ENCODE data around the gene SKOR1. TPM values are rescaled to one million over a fixed set of nuclear protein-coding genes. Genes with fewer than 3 reads are reported as not detected.

Gene SKOR1
- total RNA-seq, 6 experiments from 2014 or later: 0.05 to 0.21 (median 0.09) TPM; not detected in 1

DNA sequence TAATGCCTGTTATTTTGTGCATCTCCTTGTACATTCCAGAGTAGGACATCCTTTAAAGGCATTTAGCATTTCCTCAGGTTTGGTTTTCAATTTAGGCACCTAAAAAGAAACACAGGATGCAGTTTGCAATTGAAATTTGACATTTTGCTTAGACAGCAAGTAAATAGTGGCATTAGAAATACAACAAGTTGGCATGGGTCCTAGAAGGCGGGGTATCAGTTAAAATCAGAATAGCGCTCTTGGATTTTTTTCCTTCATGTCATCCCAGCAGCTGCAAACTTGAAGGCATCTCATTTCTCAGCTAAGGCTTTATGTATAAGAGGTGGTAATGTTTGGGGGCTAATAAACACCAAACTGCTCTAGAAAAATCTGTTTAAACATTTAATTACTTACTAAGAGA, 47.5 kb upstream of the SKOR1 start:
- Histone ChIP-seq H3K36me3 (no peaks in the 10 kb centered on the region), H3K27me3 (no peaks in the 10 kb centered on the region), H3K27ac (no peak overlapping the region), H3K4me3 (no peak overlapping the region), H3K4me1 (no peaks in the 10 kb centered on the region), H3K9me3 (no peaks in the 10 kb centered on the region)
- intact Hi-C loops (cut with DNase I): no loop called here
- DNase-seq: no peak
- WGBS (ENCODE audit: insufficient coverage, low coverage, low lambda C conversion rate, missing lambda C conversion rate): 85% methylated on average over 2 of the region's 2 CpGs
- TF ChIP-seq, protein P1, sequence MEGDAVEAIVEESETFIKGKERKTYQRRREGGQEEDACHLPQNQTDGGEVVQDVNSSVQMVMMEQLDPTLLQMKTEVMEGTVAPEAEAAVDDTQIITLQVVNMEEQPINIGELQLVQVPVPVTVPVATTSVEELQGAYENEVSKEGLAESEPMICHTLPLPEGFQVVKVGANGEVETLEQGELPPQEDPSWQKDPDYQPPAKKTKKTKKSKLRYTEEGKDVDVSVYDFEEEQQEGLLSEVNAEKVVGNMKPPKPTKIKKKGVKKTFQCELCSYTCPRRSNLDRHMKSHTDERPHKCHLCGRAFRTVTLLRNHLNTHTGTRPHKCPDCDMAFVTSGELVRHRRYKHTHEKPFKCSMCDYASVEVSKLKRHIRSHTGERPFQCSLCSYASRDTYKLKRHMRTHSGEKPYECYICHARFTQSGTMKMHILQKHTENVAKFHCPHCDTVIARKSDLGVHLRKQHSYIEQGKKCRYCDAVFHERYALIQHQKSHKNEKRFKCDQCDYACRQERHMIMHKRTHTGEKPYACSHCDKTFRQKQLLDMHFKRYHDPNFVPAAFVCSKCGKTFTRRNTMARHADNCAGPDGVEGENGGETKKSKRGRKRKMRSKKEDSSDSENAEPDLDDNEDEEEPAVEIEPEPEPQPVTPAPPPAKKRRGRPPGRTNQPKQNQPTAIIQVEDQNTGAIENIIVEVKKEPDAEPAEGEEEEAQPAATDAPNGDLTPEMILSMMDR (IDR thresholded peaks at IDR 0.05): no peak
- TF ChIP-seq POLR2A (IDR thresholded peaks at IDR 0.05): no peak
- no peak for ATAC-seq

DNA sequence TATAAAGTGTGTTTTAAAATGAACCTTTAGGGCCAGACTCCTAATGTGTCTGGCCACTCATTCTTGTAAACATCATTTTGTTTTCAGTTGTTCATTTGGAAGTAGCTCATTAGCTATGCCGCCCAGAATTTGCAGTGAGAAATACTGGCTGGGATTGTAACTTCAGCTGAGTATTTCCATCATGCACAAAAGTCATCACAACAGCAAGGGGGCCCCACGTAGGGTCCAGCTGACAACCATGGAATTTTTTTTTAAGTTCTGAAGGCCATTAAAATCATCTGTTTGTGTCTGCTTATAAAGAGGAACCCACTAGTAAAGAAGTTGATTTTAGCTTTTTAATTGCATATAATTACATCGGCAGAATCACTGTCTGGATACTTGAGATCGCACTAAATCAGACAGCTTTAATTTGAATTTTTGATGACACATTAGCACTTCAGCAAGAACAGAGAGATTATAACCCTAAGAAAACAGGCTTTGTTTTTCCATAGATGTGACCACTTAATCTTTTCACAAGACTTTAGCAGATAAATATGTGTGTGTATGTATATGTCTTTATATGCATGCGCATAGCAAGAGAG, 46.3 kb upstream of the SKOR1 start:
- no peak for ATAC-seq
- 84% methylated on average over 5 of the region's 5 CpGs for WGBS (ENCODE audit: insufficient coverage, low coverage, low lambda C conversion rate, missing lambda C conversion rate)
- no peak for TF ChIP-seq POLR2A (IDR thresholded peaks at IDR 0.05)
- TF ChIP-seq, protein P1 (IDR thresholded peaks at IDR 0.05): no peak

DNA sequence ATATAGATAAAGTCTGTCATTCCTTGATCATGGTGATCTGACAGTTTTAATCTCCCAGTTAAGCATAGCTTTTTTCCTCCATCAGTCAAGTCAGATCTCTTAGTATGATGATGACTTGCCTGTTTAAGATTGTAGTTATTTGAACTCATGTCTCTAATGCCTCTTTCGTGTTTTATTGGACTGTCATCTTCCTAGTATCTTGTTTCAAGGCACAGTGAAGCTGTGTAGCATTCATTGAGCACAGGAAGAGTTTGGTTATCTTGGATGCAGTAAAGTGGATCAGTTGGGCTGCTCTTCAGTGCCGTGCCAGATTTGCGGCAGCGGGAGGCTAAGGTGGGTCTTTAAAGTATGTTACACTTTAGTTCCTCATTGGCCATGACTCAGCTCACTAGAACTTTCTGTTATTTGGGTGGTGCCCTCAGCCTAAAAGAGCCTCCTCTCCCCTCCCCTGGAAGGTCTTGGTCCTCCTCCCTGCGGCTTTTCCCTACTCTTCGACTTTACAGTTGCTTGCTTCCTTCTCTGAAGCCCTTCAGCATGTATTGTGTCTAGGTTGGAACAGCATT, 45.7 kb upstream of the SKOR1 start:
- no peak for ATAC-seq
- intact Hi-C loops (cut with DNase I): no loop called here

More for the DNA sequence above, 46.3 kb upstream of the SKOR1 start:
- Histone ChIP-seq H3K4me3 (no peak overlapping the region), H3K27me3 (no peaks in the 10 kb centered on the region), H3K36me3 (no peaks in the 10 kb centered on the region), H3K27ac (no peak overlapping the region), H3K4me1 (no peaks in the 10 kb centered on the region), H3K9me3 (no peaks in the 10 kb centered on the region)
- no peak for DNase-seq
- intact Hi-C loops (cut with DNase I): no loop called here

DNA sequence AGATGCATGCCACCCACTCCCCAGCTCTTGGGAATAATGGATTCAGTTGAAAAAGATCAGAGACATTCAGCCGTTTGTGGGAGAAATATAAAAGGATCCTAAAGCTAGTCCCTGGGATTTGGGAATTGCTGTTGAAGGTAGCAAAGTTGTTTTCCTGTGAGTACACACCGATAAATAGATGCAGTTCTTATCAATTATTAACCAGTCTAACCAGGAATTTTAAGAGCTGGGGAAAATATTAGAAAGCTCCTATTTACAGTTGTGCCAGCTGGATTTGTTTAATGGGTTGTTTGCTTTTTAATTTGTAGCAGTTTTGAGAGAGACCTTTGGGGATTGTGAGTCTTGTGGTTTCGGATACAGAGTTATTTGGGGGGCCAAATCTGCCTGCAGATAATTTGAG, 44.2 kb upstream of the SKOR1 start:
- WGBS (ENCODE audit: insufficient coverage, low coverage, low lambda C conversion rate, missing lambda C conversion rate): 69% methylated on average over 3 of the region's 3 CpGs
- Histone ChIP-seq H3K9me3 (no peaks in the 10 kb centered on the region), H3K27ac (no peak overlapping the region), H3K36me3 (no peaks in the 10 kb centered on the region), H3K4me3 (no peak overlapping the region), H3K4me1 (no peaks in the 10 kb centered on the region), H3K27me3 (no peaks in the 10 kb centered on the region)
- ATAC-seq (peak in 2 of 4 donors; percentile 43 to 67), DNase-seq (no peak)
- TF ChIP-seq, protein P1 (IDR thresholded peaks at IDR 0.05): no peak
- TF ChIP-seq POLR2A (IDR thresholded peaks at IDR 0.05): no peak
- intact Hi-C loops (cut with DNase I): no loop called here

More for the DNA sequence above, 45.7 kb upstream of the SKOR1 start:
- H3K4me1 ChIP-seq: no peaks in the 10 kb centered on the region
- no peaks in the 10 kb centered on the region for H3K9me3 ChIP-seq
- 67% methylated on average over 6 of the region's 6 CpGs for WGBS (ENCODE audit: insufficient coverage, low coverage, low lambda C conversion rate, missing lambda C conversion rate)
- no peaks in the 10 kb centered on the region for H3K36me3 ChIP-seq
- H3K27ac ChIP-seq: no peak overlapping the region
- H3K27me3 ChIP-seq: no peaks in the 10 kb centered on the region
- no peak overlapping the region for H3K4me3 ChIP-seq
- no peak for DNase-seq
- TF ChIP-seq POLR2A (IDR thresholded peaks at IDR 0.05): no peak
- TF ChIP-seq, protein P1 (IDR thresholded peaks at IDR 0.05): no peak
